Activated T-helper 1 cell treated with anti-CD3 and anti-CD28 coated beads, Interleukin-12 subunit alpha, Interleukin-12 subunit beta, Interleukin-2, Interleukin-4 antibody, amounts not matched to agents 30 ng/mL and 10 ng/mL and 1 ng/mL, durations not matched to agents 14 hours and 24 hours and 36 hours (primary cell): ENCODE data around the gene SLC6A11. TPM values are rescaled to one million over a fixed set of nuclear protein-coding genes. Genes with fewer than 3 reads are reported as not detected.

Experiments
- DNase-seq: peaks from one replicate; pipeline ENCODE4 v3.0.0; 2021; ENCODE audit warnings: low spot score
- H3K27ac Mint-ChIP-seq: one replicate; pipeline ENCODE4 v1.8.0; 2021; ENCODE audit warnings: mild to moderate bottlenecking, mixed read lengths
- H3K27me3 Mint-ChIP-seq: one replicate; pipeline ENCODE4 v1.8.0; 2022; ENCODE audit warnings: mild to moderate bottlenecking, moderate library complexity, mixed read lengths; ENCODE audit not compliant: insufficient read depth
- H3K36me3 Mint-ChIP-seq: one replicate; pipeline ENCODE4 v1.8.0; 2021; ENCODE audit warnings: low read depth, mixed read lengths
- H3K4me1 Mint-ChIP-seq: one replicate; pipeline ENCODE4 v1.8.0; 2021; ENCODE audit warnings: low read depth, mixed read lengths
- H3K4me3 Mint-ChIP-seq: one replicate; pipeline ENCODE4 v1.8.0; 2021; ENCODE audit warnings: mild to moderate bottlenecking, moderate library complexity, mixed read lengths
- H3K9me3 Mint-ChIP-seq: one replicate; pipeline ENCODE4 v1.8.0; 2021; ENCODE audit warnings: mixed read lengths
- intact Hi-C: fragments of 100-400 bp; cut with micrococcal nuclease; formaldehyde crosslinking; loops from one replicate; pipeline ENCODE4 v1.15.1; 2024
- total RNA-seq: library from RNA; stranded (reverse); gene quantifications from 2 replicates; pipeline ENCODE4 v1.2.3, GENCODE V29; 2022

SLC6A11 gene
- total RNA-seq, 1 donor from 2014 or later: not detected

GRCh38 chr3:10806006-10806405, 10.0 kb upstream of the SLC6A11 start:
- intact Hi-C loops: no loop called here
- H3K4me1 Mint-ChIP-seq: no peaks in the 10 kb centered on the region
- H3K4me3 Mint-ChIP-seq: no peak overlapping the region
- H3K9me3 Mint-ChIP-seq: no peaks in the 10 kb centered on the region
- H3K36me3 Mint-ChIP-seq: no peaks in the 10 kb centered on the region
- H3K27ac Mint-ChIP-seq: no peak overlapping the region
- peaks cover 10% of the 10 kb centered on the region for H3K27me3 Mint-ChIP-seq
- DNase-seq: no peak

GRCh38 chr3:10808130-10808735, 7.8 kb upstream of the SLC6A11 start:
- Mint-ChIP-seq H3K9me3 (no peaks in the 10 kb centered on the region), H3K4me1 (no peaks in the 10 kb centered on the region), H3K36me3 (no peaks in the 10 kb centered on the region), H3K4me3 (no peak overlapping the region), H3K27ac (no peak overlapping the region), H3K27me3 (peaks cover 12% of the 10 kb centered on the region)
- no peak for DNase-seq
- intact Hi-C loops: no loop called here

- H3K4me1 Mint-ChIP-seq: no peaks in the 10 kb centered on the region
- H3K27me3 Mint-ChIP-seq: peaks cover 12% of the 10 kb centered on the region
- no peak overlapping the region for H3K4me3 Mint-ChIP-seq
- H3K27ac Mint-ChIP-seq: no peak overlapping the region
- DNase-seq: no peak
- intact Hi-C loops: no loop called here
- no peaks in the 10 kb centered on the region for H3K36me3 Mint-ChIP-seq
- no peaks in the 10 kb centered on the region for H3K9me3 Mint-ChIP-seq
These were observed 7.1 kb upstream of the SLC6A11 start for GRCh38 chr3:10808974-10809373.

GRCh38 chr3:10810376-10810775, 5.7 kb upstream of the SLC6A11 start:
- Mint-ChIP-seq H3K4me1 (no peaks in the 10 kb centered on the region), H3K9me3 (no peaks in the 10 kb centered on the region), H3K36me3 (no peaks in the 10 kb centered on the region), H3K4me3 (no peak overlapping the region), H3K27me3 (peaks cover 19% of the 10 kb centered on the region), H3K27ac (no peak overlapping the region)
- DNase-seq: no peak
- intact Hi-C loops: no loop called here

- intact Hi-C loops: no loop called here
- no peak overlapping the region for H3K27ac Mint-ChIP-seq
- H3K36me3 Mint-ChIP-seq: no peaks in the 10 kb centered on the region
- H3K27me3 Mint-ChIP-seq: peaks cover 16% of the 10 kb centered on the region
- H3K4me3 Mint-ChIP-seq: no peak overlapping the region
- no peaks in the 10 kb centered on the region for H3K9me3 Mint-ChIP-seq
- H3K4me1 Mint-ChIP-seq: no peaks in the 10 kb centered on the region
- DNase-seq: no peak
These were observed 2.6 kb upstream of the SLC6A11 start for GRCh38 chr3:10813425-10813824.

GRCh38 chr3:10814623-10815022, 1.4 kb upstream of the SLC6A11 start:
- Mint-ChIP-seq H3K4me3 (no peak overlapping the region), H3K27ac (no peak overlapping the region), H3K9me3 (no peaks in the 10 kb centered on the region), H3K4me1 (no peaks in the 10 kb centered on the region), H3K27me3 (peaks cover 13% of the 10 kb centered on the region), H3K36me3 (no peaks in the 10 kb centered on the region)
- no peak for DNase-seq
- intact Hi-C loops: no loop called here

- no peaks in the 10 kb centered on the region for H3K4me1 Mint-ChIP-seq
- H3K36me3 Mint-ChIP-seq: no peaks in the 10 kb centered on the region
- no peak overlapping the region for H3K4me3 Mint-ChIP-seq
- no peak for DNase-seq
- intact Hi-C loops: no loop called here
- H3K9me3 Mint-ChIP-seq: no peaks in the 10 kb centered on the region
- H3K27me3 Mint-ChIP-seq: peaks cover 13% of the 10 kb centered on the region
- no peak overlapping the region for H3K27ac Mint-ChIP-seq
These were observed 541 bp upstream of the SLC6A11 start for GRCh38 chr3:10815487-10815886.

GRCh38 chr3:10816863-10817253, 830 bp downstream of the SLC6A11 start:
- Mint-ChIP-seq H3K27ac (no peak overlapping the region), H3K4me1 (no peaks in the 10 kb centered on the region), H3K9me3 (no peaks in the 10 kb centered on the region), H3K4me3 (no peak overlapping the region), H3K27me3 (peaks cover 13% of the 10 kb centered on the region), H3K36me3 (no peaks in the 10 kb centered on the region)
- intact Hi-C loops: no loop called here
- no peak for DNase-seq

GRCh38 chr3:10817506-10817905, 1.5 kb downstream of the SLC6A11 start:
- no peak overlapping the region for H3K27ac Mint-ChIP-seq
- H3K4me1 Mint-ChIP-seq: no peaks in the 10 kb centered on the region

GRCh38 chr3:10822055-10822454, 6.0 kb downstream of the SLC6A11 start:
- Mint-ChIP-seq H3K36me3 (no peaks in the 10 kb centered on the region), H3K27me3 (peaks cover 2% of the 10 kb centered on the region), H3K27ac (no peak overlapping the region), H3K9me3 (no peaks in the 10 kb centered on the region), H3K4me1 (no peaks in the 10 kb centered on the region), H3K4me3 (no peak overlapping the region)
- DNase-seq: no peak
- intact Hi-C loops: no loop called here

More at GRCh38 chr3:10817506-10817905, 1.5 kb downstream of the SLC6A11 start:
- Mint-ChIP-seq H3K36me3 (no peaks in the 10 kb centered on the region), H3K9me3 (no peaks in the 10 kb centered on the region), H3K4me3 (no peak overlapping the region), H3K27me3 (peaks cover 10% of the 10 kb centered on the region)
- no peak for DNase-seq
- intact Hi-C loops: no loop called here

- intact Hi-C loops: no loop called here
- H3K27ac Mint-ChIP-seq: no peak overlapping the region
- H3K4me3 Mint-ChIP-seq: no peak overlapping the region
- H3K4me1 Mint-ChIP-seq: no peaks in the 10 kb centered on the region
- no peak for DNase-seq
- no peaks in the 10 kb centered on the region for H3K9me3 Mint-ChIP-seq
- peaks cover 2% of the 10 kb centered on the region for H3K27me3 Mint-ChIP-seq
- H3K36me3 Mint-ChIP-seq: no peaks in the 10 kb centered on the region
These were observed 6.9 kb downstream of the SLC6A11 start for GRCh38 chr3:10822708-10823515.

- no peak overlapping the region for H3K4me3 Mint-ChIP-seq
- no peaks in the 10 kb centered on the region for H3K4me1 Mint-ChIP-seq
- no peak overlapping the region for H3K27ac Mint-ChIP-seq
- no peak for DNase-seq
- no peaks in the 10 kb centered on the region for H3K9me3 Mint-ChIP-seq
- H3K36me3 Mint-ChIP-seq: no peaks in the 10 kb centered on the region
- peaks cover 2% of the 10 kb centered on the region for H3K27me3 Mint-ChIP-seq
- intact Hi-C loops: no loop called here
These were observed 7.4 kb downstream of the SLC6A11 start for GRCh38 chr3:10823516-10823818.

- Mint-ChIP-seq H3K9me3 (no peaks in the 10 kb centered on the region), H3K4me1 (no peaks in the 10 kb centered on the region), H3K4me3 (no peak overlapping the region), H3K27ac (no peak overlapping the region), H3K36me3 (no peaks in the 10 kb centered on the region), H3K27me3 (peaks cover 2% of the 10 kb centered on the region)
- DNase-seq: no peak
- intact Hi-C loops: no loop called here
These were observed 8.4 kb downstream of the SLC6A11 start for GRCh38 chr3:10824468-10824867.
